Hepatocyte (in vitro differentiated cells): ENCODE results near the gene MYH7.
"Not testable (repeated sequence)": the region's sequence is repeated elsewhere in the genome, so short reads cannot be mapped to it uniquely, and the experiment has no call there.

Experiments
- EZH2 ChIP-seq: fragments of 200-600 bp; sonication (generic); IDR thresholded peaks from 2 replicates; pipeline ENCODE4 v1.6.1; 2016; ENCODE audit warnings: antibody characterized with exemption, mild to moderate bottlenecking, borderline replicate concordance
- EZH2phosphoT487 ChIP-seq: fragments of 200-600 bp; sonication (generic); IDR thresholded peaks from one replicate; pipeline ENCODE4 v1.6.1; 2018; ENCODE audit warnings: antibody characterized with exemption, mild to moderate bottlenecking, low read depth, moderate library complexity; ENCODE audit not compliant: unreplicated experiment, severe bottlenecking
- TF ChIP-seq, protein P1 (sequence below): fragments of 200-600 bp; sonication (generic); IDR thresholded peaks from 2 replicates; pipeline ENCODE4 v1.5.1; 2016; ENCODE audit warnings: antibody characterized with exemption, mild to moderate bottlenecking; ENCODE audit not compliant: poor library complexity

- TF ChIP-seq, protein P1, sequence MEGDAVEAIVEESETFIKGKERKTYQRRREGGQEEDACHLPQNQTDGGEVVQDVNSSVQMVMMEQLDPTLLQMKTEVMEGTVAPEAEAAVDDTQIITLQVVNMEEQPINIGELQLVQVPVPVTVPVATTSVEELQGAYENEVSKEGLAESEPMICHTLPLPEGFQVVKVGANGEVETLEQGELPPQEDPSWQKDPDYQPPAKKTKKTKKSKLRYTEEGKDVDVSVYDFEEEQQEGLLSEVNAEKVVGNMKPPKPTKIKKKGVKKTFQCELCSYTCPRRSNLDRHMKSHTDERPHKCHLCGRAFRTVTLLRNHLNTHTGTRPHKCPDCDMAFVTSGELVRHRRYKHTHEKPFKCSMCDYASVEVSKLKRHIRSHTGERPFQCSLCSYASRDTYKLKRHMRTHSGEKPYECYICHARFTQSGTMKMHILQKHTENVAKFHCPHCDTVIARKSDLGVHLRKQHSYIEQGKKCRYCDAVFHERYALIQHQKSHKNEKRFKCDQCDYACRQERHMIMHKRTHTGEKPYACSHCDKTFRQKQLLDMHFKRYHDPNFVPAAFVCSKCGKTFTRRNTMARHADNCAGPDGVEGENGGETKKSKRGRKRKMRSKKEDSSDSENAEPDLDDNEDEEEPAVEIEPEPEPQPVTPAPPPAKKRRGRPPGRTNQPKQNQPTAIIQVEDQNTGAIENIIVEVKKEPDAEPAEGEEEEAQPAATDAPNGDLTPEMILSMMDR: not testable (repeated sequence)
- not testable (repeated sequence) for TF ChIP-seq EZH2, EZH2phosphoT487
Measured at GRCh38 chr14:23386266-23386657, 49.2 kb downstream of the MYH7 start.
